HUDEP-2 (cell line): Measurements from ENCODE around the gene GCNT1.
"Not testable (repeated sequence)": the region's sequence is repeated elsewhere in the genome, so short reads cannot be mapped to it uniquely, and the experiment has no call there.

Source experiments
- DNase-seq, 76 experiments: peaks; one replicate each; lab custom pipeline; 2025; ENCODE audit not compliant: unreplicated experiment in 76 of 76; lab: John Stamatoyannopoulos, UW

GCNT1 gene

DNA sequence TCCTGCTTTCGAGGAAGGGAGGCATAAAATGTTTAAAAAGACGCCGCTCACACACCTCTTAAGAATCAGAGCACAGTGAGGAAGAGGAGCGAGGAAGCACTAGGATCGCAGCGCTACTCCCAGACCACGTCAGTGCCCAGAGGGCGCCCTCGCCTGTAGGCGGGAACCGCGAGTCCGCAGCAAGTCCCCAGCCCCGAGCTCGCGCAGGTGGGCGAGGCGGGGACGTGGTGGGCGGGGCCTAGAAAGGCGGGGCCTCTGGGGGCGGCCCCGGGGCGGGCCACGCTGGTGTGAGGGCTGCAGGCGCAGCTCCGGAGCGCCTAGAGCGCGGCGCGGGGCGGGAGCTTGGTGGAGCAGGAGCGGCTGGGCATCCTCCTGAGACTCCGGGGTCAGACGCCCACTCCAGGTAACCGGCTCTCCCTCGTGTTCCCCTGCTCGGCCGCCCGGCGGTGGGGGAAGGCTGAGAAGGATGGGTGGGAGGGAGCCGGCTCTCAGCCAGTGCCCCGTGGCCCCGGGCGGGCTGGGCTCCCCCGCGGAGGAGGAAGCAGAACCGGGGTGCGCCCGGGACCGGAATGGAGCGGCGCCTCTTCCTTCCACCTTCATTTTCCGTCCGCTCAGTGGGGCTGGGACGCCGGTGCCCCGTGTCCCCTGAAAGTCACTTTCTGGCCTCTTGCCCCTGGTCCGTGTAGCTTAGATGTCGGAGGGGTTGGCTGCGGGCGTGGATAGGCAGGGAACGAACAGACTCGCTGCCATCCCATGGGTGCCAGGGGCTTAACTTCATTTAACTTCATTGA is at the start of gene GCNT1:
Gene GCNT1 (plus strand): TSS at position 280 of the 791 bp plus-strand sequence. CDS start 43,200 bp downstream, outside the sequence.
- peak in 74 of 76 experiments; percentile 26 to 92 (median 82) for DNase-seq

DNA sequence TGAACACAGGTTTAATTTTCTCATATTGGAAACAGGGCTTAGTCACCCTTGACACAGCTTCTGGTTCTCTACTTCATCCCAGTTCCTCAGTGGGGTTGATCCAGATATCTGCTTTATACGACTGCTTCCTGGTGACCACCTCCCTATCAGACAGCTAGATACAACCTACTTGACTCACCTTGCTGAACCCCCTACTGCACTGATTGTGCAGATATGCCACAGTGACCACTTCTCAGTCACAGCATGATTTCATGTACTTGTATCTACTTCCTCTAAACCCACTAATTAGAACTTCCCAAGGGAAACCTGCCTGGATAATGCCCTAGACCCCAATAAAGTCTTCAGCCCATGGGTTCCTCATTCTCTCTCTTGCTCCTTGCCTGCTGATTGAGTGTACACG is 46.3 kb upstream of the GCNT1 start:
- DNase-seq: no peak

DNA sequence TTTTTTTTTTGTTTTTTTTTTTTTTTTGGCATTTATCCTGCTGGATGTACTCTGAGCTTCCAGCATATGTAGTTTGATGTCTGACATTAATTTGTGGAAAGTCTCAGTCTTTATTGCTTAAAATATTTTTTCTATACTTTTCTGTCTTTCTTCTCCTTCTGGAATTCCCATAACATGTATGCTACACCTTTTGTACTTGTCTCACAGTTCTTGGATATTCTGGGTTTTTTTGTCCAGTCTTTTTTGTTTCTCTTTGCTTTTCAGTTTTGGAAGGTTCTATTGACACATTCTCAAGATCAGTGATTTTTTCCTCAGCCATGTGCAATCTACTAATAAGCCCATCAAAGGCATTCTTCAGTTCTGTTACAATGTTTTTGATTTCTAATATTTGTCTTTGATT is 45.3 kb upstream of the GCNT1 start:
- no peak for DNase-seq

DNA sequence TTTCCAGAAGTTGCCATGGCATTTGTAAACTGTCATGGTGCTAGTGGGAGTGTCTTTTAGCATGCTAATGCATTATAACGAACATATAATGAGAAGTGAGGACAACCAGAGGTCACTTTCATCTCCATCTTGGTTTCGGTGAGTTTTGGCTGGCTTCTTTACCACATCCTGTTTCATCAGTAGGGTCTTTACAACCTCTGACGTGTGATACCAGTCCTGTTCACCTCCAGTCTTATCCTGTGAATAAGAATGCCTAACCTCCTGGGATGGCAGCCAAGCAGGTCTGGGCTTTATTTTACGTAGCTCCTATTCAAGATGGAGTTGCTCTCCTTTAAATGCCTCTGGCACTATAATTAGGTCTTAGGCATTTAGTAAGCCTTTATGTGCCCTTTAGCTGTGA is 44.3 kb upstream of the GCNT1 start:
- DNase-seq: no peak

DNA sequence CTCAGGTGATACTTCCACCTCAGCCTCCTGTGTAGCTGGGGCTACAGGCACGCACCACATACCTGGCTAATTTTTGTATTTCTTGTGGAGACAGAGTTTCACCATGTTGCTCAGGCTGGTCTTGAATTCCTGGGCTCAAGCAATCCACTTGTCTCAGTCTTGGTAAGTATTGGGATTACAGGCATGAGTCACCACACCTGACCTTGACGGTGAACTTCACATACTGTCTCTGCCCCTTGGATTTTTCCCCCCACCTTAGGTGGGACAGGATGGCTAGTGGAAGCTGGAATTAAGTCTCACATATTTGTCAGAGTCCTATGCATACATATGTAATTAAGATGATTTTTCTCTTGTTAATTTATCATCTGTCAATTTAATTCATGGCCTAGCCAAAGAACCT is 43.8 kb upstream of the GCNT1 start:
- DNase-seq: no peak

DNA sequence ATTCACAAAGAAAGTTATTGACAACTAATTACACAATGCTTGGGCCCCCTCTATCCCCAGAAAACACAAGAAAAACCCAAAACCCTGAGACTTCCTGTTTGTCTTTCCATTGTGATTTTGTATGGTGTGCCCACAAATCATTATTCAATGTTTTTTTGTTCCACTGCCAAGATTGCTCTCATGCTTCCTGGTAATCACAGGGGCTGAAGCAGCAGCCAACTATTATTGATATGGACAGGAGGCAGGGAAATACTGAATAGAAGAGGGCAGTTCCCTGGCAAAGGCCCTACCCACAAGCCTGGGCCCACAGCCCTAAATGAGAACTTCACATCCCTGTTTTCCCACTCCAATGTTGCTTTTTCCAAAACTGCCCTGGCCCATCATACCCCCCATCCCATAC is 43.3 kb upstream of the GCNT1 start:
- DNase-seq: no peak

DNA sequence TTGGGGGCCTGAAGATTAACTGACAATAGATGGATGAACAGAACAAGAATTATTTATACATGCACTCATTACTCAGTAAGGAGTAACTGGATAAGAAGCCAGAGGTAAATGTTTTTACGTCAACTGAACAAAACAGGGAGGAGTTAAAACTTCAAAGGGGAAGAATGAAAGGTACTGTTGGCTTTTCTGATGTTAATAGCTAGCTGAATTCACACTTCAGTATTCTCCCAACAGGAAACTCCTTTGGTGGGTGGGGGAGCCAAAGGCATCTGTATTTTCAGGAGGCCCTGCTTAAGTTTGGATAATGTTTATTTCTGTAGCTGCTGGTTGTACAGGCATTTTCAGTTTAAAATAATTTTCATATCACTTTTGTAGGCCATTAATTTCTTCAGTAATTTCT is 41.6 kb upstream of the GCNT1 start:
- no peak for DNase-seq

DNA sequence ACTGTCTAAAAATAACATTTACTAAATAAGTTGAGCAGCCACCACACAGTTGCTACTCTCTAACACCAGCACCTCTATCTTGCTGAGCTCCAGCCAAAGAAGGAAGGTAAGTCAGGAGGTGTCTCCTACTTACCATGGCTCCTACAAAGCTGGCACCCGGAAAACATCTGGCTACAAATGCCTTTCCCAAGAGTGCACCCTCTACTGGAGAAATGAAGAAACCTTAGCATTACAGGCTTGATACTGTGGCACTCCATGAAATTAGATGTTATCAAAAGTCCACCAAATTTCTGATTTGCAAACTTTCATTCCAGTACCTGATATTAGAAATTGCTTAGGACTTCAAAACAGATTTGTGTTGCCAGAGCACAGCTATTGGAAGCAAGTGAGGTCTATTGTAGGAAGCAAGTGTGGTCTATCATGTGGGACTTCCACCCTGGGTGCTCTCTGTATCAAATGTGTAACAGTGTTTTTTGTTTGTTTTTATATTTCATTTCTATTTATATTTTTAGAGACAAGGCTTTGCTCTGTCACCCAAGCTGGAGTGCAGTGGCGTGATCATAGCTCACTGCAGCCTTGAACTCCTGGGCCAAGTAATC is 39.1 kb upstream of the GCNT1 start:
- DNase-seq: peak in 21 of 76 experiments; percentile 0 to 31 (median 15)

DNA sequence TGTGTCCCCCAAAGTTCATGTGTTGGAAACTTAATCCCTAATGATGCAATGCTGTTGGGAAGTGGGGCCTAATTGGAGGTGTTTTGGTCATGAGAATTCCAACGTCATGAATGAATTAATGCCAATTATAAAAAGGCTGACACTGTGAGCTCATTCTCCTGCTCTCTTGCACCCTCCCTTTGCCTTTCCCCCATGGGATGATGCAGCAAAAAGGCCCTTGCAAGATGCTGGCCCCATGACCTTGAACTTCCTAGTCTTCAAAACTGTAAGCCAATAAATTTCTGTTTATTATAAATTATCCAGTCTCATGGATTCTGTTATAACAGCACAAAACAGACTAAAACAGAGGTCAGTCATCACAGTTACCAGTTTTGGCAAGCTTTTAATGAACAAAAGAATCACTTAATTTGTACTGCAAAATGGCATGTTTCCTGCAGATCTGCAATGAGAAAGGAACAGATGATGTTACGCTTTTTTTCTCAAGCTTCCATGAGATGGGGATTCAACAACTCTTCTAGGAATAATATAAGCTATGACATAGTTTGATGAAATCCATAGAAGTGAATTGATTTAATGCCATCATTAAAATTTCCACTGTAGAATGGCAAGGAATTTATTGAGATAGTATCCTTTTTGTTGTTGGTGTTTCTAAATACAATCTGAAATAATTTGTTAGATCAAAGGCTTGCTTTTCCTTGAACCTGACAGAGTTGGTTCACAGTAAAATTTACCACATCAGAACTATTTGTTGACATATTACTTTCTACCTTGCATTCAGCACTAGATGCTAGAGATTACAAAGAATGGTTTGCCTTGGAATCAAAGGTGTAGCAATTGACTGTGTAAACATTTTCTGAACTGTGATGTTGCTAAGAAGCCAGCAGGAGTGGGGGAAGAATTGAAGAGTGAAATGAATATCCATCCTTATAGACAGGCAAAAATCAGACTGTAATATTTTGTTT is 35.5 kb upstream of the GCNT1 start:
- DNase-seq: no peak

DNA sequence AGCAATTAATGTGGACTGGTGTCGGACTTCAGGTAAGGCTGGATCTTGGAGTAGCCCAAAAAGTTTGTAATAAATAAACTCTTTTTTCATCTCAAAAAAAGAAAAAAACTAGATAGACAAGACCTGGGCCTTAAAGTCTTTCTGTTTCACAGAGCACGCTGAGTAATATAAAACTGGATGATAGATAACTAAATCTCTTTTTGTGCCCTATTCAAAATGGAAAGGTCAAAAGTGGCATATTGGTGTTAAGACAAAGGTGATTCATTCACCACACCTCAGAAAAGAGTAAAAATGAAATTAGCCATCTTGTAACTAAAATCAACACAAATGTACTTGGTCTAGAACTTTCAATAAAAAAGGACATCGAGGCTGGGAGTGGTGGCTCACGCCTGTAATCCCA is 34.5 kb upstream of the GCNT1 start:
- DNase-seq: no peak

DNA sequence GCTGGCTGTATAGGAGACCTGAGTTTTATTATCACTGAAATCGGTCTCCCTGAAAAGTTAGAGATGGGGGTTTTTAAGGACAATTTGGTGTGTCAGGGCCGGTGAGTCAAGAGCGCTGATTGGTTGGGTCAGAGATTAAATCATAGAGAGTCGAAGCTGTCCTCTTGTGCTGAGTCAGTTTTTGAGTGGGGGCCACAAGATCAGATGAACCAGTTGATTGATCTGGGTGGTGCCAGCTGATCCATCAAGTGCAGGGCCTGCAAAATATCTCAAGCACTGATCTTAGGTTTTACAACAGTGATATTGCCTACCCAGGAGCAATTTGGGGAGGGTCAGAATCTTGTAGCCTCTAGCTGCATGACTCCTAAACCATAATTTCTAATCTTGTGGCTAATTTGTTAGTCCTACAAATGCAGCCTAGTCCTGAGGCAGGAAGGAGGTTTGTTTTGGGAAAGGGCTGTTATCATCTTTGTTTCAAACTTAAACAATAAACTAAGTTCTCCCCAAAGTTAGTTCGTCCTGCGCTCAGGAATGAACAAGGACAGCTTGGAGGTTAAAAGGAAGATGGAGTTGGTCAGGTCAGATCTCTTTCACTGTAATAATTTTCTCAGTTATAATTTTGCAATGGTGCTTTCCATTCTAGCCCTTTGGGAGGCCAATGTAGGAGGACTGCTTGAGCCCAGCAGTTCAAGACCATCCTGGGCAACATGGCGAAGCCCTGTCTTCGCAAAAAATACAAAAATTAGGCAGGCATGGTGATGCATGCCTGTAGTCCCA is 33.1 kb upstream of the GCNT1 start:
- no peak for DNase-seq

DNA sequence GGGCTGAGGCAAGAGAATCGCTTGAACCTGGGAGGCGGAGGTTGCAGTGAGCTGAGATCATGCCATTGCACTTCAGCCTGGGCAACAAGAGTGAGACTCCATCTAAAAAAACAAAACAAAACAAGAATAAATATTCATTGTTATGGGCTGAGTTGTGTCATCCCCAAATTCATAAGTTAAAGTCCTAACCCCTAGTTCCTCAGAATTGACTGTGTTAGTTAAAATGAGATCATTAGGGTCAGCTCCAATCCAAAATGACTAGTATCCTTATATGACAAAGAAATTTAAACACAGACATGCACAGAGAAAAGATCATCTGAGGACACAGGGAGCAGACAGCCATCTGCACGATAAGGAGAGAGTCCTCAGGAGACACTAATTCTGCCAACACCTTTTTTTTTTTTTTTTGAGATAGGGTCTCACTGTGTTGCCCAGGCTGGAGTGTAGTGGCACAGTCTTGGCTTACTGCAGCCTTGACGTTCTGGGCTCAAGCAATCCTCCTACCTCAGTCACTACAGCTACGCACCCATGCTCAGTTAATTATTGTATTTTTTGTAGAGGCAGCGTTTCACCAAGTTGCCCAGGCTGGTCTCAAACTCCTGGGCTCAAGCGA is 32.1 kb upstream of the GCNT1 start:
- no peak for DNase-seq

DNA sequence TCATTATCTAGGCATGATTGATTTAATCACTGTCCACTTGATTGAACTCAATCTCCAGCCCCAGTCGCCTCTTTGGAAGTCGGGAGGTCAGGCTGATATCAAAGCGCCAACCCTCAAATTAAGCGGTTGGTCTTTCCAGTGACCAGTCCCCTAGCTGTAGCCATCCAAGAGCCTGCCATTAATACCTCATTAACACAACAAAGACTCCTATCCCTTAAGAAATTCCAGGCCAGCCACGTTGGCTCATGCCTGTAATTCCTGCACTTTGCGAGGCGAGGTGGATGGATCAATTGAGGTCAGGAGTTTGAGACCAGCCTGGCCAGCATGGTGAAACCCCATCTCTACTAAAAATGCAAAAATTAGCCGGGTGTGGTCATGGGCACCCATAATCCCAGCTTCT is 27.4 kb upstream of the GCNT1 start:
- DNase-seq: no peak

DNA sequence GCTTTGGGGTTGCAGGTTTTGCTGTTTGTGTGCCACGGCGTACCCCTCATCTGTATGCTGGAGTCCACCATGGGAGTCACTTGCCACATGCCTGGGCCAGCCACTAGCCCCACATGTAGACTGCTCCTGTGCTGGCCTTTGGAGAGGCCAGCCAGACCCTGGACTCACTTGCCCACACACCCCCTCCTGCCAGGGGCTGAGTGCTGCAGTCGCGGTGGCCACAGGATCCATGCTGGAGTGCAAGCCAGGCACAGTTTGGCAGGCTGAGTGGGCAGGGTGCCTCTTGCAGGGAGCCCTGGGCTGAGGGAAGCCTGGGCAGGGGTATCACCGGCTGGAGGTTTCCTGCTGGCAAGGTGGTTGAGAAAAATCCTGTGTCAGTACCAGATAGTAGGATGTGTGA is 25.6 kb upstream of the GCNT1 start:
- no peak for DNase-seq

DNA sequence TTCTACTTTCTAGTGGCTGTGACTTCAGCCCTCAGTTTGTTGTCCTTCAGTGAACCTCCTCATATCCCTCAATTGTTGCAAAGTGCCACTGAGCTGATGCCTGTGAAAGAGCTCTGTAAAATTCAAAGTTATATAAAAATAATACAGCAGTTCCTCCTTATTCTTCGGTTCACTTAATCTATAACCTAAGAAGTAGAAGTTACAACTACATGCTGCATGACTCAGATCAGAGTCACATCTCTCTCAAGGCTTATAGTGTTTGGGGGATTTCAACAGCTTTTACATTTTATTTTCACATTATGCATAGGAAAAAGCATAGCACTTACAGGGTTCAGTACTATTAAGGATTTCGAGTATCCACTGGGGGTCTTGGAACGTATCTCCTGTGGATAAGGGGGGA is 25.1 kb upstream of the GCNT1 start:
- no peak for DNase-seq

DNA sequence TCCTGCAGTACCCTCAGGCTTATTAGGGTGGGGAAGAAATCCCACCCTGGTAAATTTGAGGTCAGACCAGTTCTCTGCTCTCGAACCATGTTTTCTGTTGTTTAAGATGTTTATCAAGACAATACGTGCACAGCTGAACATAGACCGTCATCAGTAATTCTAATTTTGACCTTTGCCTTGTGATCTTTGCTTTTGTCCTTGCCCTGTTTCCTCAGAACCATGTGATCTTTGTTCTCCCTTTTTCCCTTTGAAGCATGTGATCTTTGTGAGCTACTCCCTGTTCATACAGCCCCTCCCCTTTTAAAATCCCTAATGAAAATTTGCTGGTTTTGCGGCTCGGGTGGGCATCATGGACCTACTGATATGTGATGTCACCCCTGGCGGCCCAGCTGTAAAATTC is 24.1 kb upstream of the GCNT1 start:
- DNase-seq: not testable (repeated sequence)

DNA sequence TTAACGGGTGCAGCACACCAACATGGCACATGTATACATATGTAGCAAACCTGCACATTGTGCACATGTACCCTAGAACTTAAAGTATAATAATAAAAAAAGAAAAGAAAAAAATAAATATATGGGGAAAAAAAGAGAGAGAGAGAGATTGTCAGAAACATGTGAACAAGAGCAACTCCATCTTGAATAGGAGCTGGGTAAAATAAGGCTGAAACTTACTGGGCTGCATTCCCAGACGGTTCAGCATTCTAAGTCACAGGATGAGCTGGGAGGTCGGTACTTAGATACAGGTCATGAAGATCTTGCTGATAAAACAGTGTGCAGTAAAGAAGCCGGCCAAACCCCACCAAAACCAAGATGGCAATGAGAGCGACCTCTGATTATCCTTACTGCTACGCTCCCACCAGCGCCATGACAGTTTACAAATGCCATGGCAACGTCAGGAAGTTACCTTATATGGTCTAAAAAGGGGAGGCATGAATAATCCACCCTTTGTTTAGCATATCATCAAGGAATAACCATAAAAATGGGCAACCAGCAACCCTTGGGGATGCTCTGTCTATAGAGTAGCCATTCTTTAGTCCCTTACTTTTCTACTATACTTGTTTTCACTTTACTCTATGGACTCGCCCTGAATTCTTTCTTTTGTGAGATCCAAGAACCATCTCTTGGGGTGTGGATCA is 21.8 kb upstream of the GCNT1 start:
- not testable (repeated sequence) for DNase-seq

DNA sequence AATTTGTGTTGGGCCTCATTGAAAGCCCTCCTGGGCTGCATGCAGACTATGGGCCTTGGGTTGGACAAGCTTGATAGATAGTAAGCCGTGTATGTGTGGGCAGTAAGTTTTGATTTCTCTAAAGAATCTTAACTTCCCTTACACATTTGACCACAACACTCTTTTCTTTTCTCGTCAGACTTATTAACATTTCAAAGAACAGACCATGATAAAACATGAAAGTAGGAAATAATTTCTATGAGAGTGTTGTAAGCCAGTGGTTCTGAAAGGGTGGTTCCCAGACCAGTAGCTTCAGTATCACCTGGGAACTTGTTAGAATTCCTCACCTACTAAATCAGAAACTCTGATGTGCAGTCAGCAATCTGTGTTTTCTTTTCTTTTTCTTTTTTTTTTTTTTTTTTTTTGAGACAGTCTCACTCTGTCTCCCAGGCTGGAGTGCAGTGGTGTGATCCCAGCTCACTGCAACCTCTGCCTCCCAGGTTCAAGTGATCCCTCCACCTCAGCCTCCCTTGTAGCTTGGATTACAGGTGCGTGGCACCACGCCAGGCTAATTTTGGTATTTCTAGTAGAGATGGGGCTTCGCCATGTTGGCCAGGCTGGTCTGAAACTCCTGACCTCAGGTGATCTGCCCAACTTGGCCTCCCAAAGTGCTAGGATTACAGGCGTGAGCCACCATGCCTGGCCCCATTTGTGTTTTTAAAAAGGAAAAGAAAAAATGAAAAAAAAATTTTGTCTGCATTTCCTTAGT is 20.0 kb upstream of the GCNT1 start:
- DNase-seq: no peak
